A549 (cell line): ENCODE measurements around the gene GRID1. TPM values are rescaled to one million over a fixed set of nuclear protein-coding genes. Genes with fewer than 3 reads are reported as not detected.

Source experiments
- ATAC-seq, 2 experiments: fragments of 200-7000 bp in 1 of 2; fragments of >200 bp in 1 of 2; cut with Nextera tagmentation in 1 of 2; cut with Tn5 transposase in 1 of 2; 3 replicates each; pipeline versions ENCODE4 v1.8.0 to v1.9.1; 2018 to 2020; ENCODE audit warnings: mild to moderate bottlenecking in 1 of 2, moderate library complexity in 1 of 2
- CTCF ChIA-PET: fragments of 300-600 bp; sonication (Branson Sonifier 250); formaldehyde crosslinking; extraction: SDS; loops from one replicate; lab custom pipeline; 2021; ENCODE audit warnings: antibody characterized with exemption, inconsistent platforms; lab: Yijun Ruan, JAX
- POLR2A ChIA-PET: fragments of 350-600 bp; formaldehyde crosslinking; extraction: SDS; loops from one replicate; lab custom pipeline; 2021; ENCODE audit warnings: antibody characterized with exemption, inconsistent platforms; lab: Yijun Ruan, JAX
- DNase-seq, 2 experiments: peaks; one replicate each; pipeline versions ENCODE4 v3.0.0 to v3.0.0-alpha.2; 2011 to 2016; ENCODE audit warnings: low read depth in 1 of 2, low spot score in 1 of 2
- FAIRE-seq: peaks from 2 replicates; lab custom pipeline; 2011; peaks lifted over from hg19 to GRCh38; lab: Jason Lieb, UNC
- H3K27ac ChIP-seq, 2 experiments: fragments of >200 bp; sonication (Bioruptor Twin); formaldehyde crosslinking; 3 replicates each; pipeline ENCODE4 v1.5.1; 2016 to 2017
- H3K4me1 ChIP-seq: fragments of >200 bp; sonication (Bioruptor Twin); formaldehyde crosslinking; 3 replicates; pipeline ENCODE4 v1.6.1; 2016
- H3K4me2 ChIP-seq: fragments of >200 bp; sonication (Bioruptor Twin); formaldehyde crosslinking; 3 replicates; pipeline ENCODE4 v1.6.1; 2016
- H3K4me3 ChIP-seq: fragments of >200 bp; sonication (Bioruptor Twin); formaldehyde crosslinking; 3 replicates; pipeline ENCODE4 v1.5.1; 2016
- H3K9me3 ChIP-seq: fragments of >200 bp; sonication (Bioruptor Twin); formaldehyde crosslinking; 3 replicates; pipeline ENCODE4 v1.6.1; 2016
- CBX2 ChIP-seq: fragments of 200-600 bp; sonication (generic); IDR thresholded peaks from 2 replicates; pipeline ENCODE4 v1.6.1; 2016; ENCODE audit warnings: low read depth, mild to moderate bottlenecking, borderline replicate concordance
- E2F6 ChIP-seq: IDR thresholded peaks from 2 replicates; pipeline ENCODE4 v1.6.1; 2012; ENCODE audit warnings: low read depth, borderline replicate concordance
- FOSB ChIP-seq: fragments of 250-450 bp; sonication (Bioruptor Pico); IDR thresholded peaks from 2 replicates; pipeline ENCODE4 v1.5.0; 2020; ENCODE audit warnings: mild to moderate bottlenecking, moderate library complexity
- HDAC2 ChIP-seq: fragments of 200-600 bp; sonication (generic); IDR thresholded peaks from 2 replicates; pipeline ENCODE4 v1.6.1; 2016
- MAFK ChIP-seq: fragments of 450-650 bp; IDR thresholded peaks from 2 replicates; pipeline ENCODE4 v1.6.1; 2014; ENCODE audit not compliant: partially characterized antibody
- MYC ChIP-seq: IDR thresholded peaks from 2 replicates; pipeline ENCODE4 v1.6.1; 2012; ENCODE audit warnings: mild to moderate bottlenecking, inconsistent platforms, low read length, improper control_type of control experiment, borderline replicate concordance
- NFE2L2 ChIP-seq: fragments of 150-350 bp; conservative IDR thresholded peaks from 2 replicates; pipeline ENCODE4 v1.6.1; 2014; ENCODE audit warnings: low read length
- NR3C1 ChIP-seq: fragments of >200 bp; sonication (Bioruptor Twin); formaldehyde crosslinking; IDR thresholded peaks from 3 replicates; pipeline ENCODE4 v1.6.1; 2017
- PBX3 ChIP-seq: IDR thresholded peaks from 2 replicates; pipeline ENCODE4 v1.6.1; 2012
- POLR2A ChIP-seq: IDR thresholded peaks from 2 replicates; pipeline ENCODE4 v1.6.1; 2012; ENCODE audit warnings: mild to moderate bottlenecking, low read length
- RARB ChIP-seq: fragments of 250-450 bp; sonication (Bioruptor Pico); IDR thresholded peaks from 2 replicates; pipeline ENCODE4 v1.8.0; 2021; ENCODE audit warnings: mild to moderate bottlenecking, moderate library complexity
- RCOR1 ChIP-seq: fragments of 150-350 bp; IDR thresholded peaks from 2 replicates; pipeline ENCODE4 v1.6.1; 2014; ENCODE audit warnings: antibody characterized with exemption, low read length, low read depth
- REST ChIP-seq: fragments of 200-600 bp; sonication (generic); IDR thresholded peaks from 2 replicates; pipeline ENCODE4 v1.6.1; 2016; ENCODE audit warnings: antibody characterized with exemption, mild to moderate bottlenecking, moderate library complexity
- RFX5 ChIP-seq: fragments of 450-650 bp; IDR thresholded peaks from 2 replicates; pipeline ENCODE4 v1.7.1; 2014; ENCODE audit warnings: antibody characterized with exemption, mild to moderate bottlenecking, moderate library complexity
- SREBF2 ChIP-seq: fragments of 450-650 bp; IDR thresholded peaks from 2 replicates; pipeline ENCODE4 v1.6.1; 2014; ENCODE audit warnings: mild to moderate bottlenecking, moderate library complexity
- USF2 ChIP-seq: fragments of 450-650 bp; IDR thresholded peaks from 2 replicates; pipeline ENCODE4 v1.6.1; 2014; ENCODE audit warnings: antibody characterized with exemption
- ZNF302 ChIP-seq: fragments of 250-450 bp; sonication (Bioruptor Pico); IDR thresholded peaks from 2 replicates; pipeline ENCODE4 v1.9.0; 2021; ENCODE audit warnings: inconsistent platforms, mild to moderate bottlenecking, moderate library complexity
- ZSCAN20 ChIP-seq: fragments of 250-450 bp; sonication (Bioruptor Pico); IDR thresholded peaks from 2 replicates; pipeline ENCODE4 v1.8.0; 2022; ENCODE audit warnings: mild to moderate bottlenecking, moderate library complexity
- WGBS: methylation state at CpG from one replicate; pipeline ENCODE4 v1.1.6; 2017; ENCODE audit errors: missing lambda C conversion rate; 5-methylcytosine and 5-hydroxymethylcytosine counted together
- polyA plus RNA-seq, 4 experiments: library from polyadenylated mRNA; depleted of rRNA in 3 of 4; stranded (reverse); fragments of >200 nt; fragmentation: RNase III in 1 of 4; extraction: RNeasy Plus Mini Kit Qiagen cat#74134 plus additional on column Dnase treatment in 1 of 4; gene quantifications; 2 replicates in 3 of 4; 3 replicates in 1 of 4; pipeline ENCODE4 v1.2.3, GENCODE V29; 2011 to 2017

GRID1 gene
- polyA plus RNA-seq, 2 of the 4 experiments (the other 2 are of a cell fraction): 0.14 to 0.30 TPM

GRCh38 chr10:85926136-85926535, 440.5 kb downstream of the GRID1 start:
- FAIRE-seq (no peak), ATAC-seq (no peak), DNase-seq (no peak)
- H3K9me3 ChIP-seq: no peaks in the 10 kb centered on the region
- no peaks in the 10 kb centered on the region for H3K4me1 ChIP-seq
- no peak overlapping the region for H3K4me3 ChIP-seq
- no peak overlapping the region for H3K27ac ChIP-seq
- 6% methylated on average over 5 of the region's 5 CpGs for WGBS
- no peak overlapping the region for H3K4me2 ChIP-seq
- ChIA-PET POLR2A (no interaction called here), CTCF (no interaction called here)
- TF ChIP-seq POLR2A (no peak), FOSB (no peak), USF2 (no peak), MAFK (peak; percentile 60), MYC (no peak), PBX3 (no peak), HDAC2 (no peak)

- no peaks in the 10 kb centered on the region for H3K4me1 ChIP-seq
- CTCF ChIA-PET: no interaction called here
- no peak overlapping the region for H3K4me3 ChIP-seq
- WGBS: 46% methylated on average over 5 of the region's 5 CpGs
- POLR2A ChIA-PET: no interaction called here
- no peak for ATAC-seq
- FAIRE-seq: no peak
- H3K27ac ChIP-seq: no peak overlapping the region
- DNase-seq: no peak
- TF ChIP-seq E2F6: no peak
- no peak for TF ChIP-seq ZNF302
- TF ChIP-seq MYC: no peak
- TF ChIP-seq REST: no peak
- TF ChIP-seq PBX3: no peak
- TF ChIP-seq RARB (CRISPR knock-in tag): no peak
- no peak for TF ChIP-seq HDAC2
- no peak for TF ChIP-seq FOSB
- no peak for TF ChIP-seq CBX2
- H3K9me3 ChIP-seq: no peaks in the 10 kb centered on the region
- H3K4me2 ChIP-seq: no peak overlapping the region
Observed at GRCh38 chr10:85925201-85925750, 441.3 kb downstream of the GRID1 start.

- no peak overlapping the region for H3K27ac ChIP-seq
- WGBS: 55% methylated on average over 7 of the region's 7 CpGs
- no peak overlapping the region for H3K4me2 ChIP-seq
- POLR2A ChIA-PET: no interaction called here
- CTCF ChIA-PET: no interaction called here
- no peaks in the 10 kb centered on the region for H3K9me3 ChIP-seq
- ATAC-seq (no peak), DNase-seq (no peak), FAIRE-seq (no peak)
- TF ChIP-seq SREBF2: no peak
- TF ChIP-seq REST: no peak
- no peak for TF ChIP-seq ZSCAN20 (CRISPR knock-in tag)
- no peak for TF ChIP-seq CBX2
- no peak for TF ChIP-seq RCOR1
- TF ChIP-seq RFX5: no peak
- no peak for TF ChIP-seq NR3C1
- TF ChIP-seq NFE2L2: no peak
- TF ChIP-seq, all 56 proteins: peak for 0
- Histone ChIP-seq H3K4me1 (no peaks in the 10 kb centered on the region), H3K4me3 (no peak overlapping the region)
Observed at GRCh38 chr10:85924382-85925102, 442.1 kb downstream of the GRID1 start.
